NCI-H69 (cell line): Measurements from ENCODE around the gene MS4A4A.

ENCODE experiments used
- DNase-seq: peaks from one replicate; lab custom pipeline; 2025; lab: John Stamatoyannopoulos, UW

MS4A4A gene

DNA sequence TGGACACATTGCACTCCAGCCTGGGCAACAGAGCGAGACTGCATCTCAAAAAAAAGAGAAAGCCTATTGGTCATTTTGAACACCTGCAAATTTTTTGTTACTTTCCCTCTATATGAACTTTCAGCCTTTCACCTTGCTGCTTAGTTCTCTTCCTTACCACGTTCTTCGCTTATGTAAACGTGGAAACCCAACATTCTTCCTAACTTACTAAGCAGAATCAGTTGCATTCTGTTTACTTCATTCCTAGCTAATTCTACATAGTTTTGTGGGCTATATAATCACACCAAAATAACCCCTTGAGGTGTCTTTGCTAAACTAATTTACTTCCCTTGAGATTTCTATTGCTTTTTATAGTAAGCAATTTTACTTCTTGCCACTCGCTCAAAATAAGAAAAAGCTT is 23.2 kb downstream of the MS4A4A start:
- DNase-seq, result no peak

DNA sequence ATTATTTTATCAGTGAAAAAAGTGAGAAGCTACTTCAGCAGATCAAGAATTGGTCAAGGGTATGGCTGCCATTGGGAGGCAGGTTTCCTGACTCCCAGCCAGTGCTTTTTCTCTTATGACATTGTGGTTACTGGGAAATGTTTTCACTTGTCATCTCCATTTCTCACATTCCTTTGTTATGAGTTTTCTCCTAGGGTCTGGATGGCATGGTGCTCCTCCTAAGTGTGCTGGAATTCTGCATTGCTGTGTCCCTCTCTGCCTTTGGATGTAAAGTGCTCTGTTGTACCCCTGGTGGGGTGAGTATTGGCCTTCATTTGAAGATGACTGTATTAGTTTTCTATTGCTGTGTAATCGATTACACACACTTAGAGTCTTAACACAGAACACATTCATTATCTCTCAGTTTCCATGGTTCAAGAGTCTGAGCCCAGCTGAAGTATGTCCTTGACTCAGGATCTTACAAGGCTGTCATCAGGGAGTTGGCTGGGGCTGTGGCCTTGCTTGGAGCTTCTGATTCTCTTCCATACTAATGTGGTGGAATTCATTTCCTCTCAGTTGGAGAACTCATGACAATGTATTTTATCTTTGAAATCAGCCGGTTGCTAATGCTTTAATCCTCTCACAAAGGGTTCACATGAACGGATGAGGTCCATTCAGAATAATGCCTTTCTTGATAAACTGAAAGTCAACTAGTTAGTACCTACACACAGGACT is 25.6 kb downstream of the MS4A4A start:
- DNase-seq, result no peak

- no peak for DNase-seq
Observed at GRCh38 chr11:60307507-60308195, 27.2 kb downstream of the MS4A4A start.

- DNase-seq, result no peak
Observed at GRCh38 chr11:60310407-60310998, 30.0 kb downstream of the MS4A4A start.

DNA sequence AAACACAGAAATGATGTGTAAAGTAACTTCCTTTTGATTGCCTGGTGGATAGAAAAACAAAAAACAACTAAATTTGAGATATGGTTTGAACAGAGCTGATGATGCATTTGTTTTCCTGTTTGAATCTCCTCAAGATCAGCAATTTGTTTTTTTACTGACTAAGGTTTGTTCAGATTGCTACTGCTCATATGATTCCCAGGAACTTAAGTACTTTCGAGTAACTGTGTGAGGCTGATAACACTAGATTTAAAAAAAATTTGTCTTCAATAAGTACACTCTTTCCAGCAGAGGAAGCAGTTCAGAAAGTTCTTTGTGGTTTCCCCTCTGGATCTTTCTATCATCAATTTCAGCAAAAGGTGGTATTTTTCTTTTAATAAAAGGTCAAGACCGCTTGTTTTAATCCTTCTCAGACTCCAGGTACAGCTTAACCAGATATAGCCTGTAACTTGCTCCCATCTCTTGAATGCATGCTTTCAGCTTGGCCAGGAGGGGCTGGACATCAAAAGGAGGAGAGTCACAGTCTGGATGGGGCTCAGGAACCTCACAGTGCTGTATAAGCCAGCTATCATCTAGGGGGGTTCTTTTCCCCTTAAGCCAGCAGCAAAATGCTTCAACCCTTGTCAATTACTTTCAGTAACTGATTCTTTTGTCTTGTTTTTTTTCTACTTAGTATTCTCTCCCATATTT is 34.3 kb downstream of the MS4A4A start:
- no peak for DNase-seq

- DNase-seq, result no peak
Observed at GRCh38 chr11:60315871-60316270, 35.4 kb downstream of the MS4A4A start.

- DNase-seq, result no peak
Observed at GRCh38 chr11:60316317-60316716, 35.9 kb downstream of the MS4A4A start.

DNA sequence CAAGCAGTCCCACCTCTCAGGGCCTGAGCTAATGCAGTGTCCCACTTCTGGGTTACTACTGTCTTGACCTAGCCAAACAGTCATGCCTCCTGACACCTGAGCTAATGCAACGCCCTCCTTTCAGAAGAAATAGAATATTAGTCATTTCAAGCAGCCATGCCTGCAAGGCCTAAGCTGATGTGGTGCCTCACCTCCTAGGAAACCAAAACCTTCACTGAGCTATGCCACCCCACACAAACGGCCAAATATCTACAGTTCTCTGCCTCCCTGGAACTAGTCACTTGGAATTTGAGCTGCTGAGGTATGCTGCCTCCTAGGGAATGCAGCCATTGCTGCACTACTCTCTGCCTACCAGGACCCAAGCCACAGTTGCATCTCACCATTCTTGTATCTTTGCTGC is 38.3 kb downstream of the MS4A4A start:
- DNase-seq, result no peak

GRCh38 chr11:60321051-60321450 is 40.6 kb downstream of the MS4A4A start:
- no peak for DNase-seq

DNA sequence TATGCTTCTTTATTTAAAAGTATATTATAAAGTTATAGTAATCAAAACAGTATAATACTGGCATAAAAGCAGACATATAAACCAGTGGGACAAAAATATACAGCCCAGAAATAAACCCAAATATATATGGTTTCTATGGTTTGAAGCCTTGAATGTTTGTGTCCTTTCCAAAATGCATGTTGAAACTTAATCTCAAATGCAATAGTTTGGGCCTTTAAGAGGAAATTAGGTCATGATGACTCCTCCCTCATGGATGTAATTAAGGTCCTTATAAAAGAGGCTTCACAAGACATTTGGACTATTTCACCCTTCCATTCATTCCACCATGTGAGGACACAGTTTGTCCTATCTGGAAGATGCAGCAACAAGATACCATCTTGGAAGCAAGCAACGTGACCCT is 46.5 kb downstream of the MS4A4A start, which contains the start of gene MS4A6E:
TSS of gene MS4A6E (plus strand) at position 301 of the 400 bp plus-strand sequence. CDS start 7,641 bp downstream, outside the sequence.
- DNase-seq, result no peak

DNA sequence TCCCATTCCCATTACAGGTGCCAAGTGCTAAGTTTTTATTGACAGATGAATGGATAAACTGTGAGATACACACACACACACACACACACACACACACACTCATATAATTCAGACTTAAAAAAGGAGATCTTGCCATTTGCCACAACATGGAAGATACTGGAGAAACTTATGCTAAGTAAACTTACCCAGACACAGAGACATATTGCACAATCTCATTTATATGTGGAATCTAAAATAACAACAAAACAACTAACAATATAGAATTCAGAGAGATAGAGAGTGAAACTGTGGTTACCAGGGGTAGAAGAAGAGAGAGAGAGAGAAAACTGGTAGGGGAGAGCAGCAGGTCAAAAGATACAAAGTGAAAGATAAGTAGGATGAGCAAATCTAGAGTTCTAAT is 48.0 kb downstream of the MS4A4A start:
- no peak for DNase-seq

DNA sequence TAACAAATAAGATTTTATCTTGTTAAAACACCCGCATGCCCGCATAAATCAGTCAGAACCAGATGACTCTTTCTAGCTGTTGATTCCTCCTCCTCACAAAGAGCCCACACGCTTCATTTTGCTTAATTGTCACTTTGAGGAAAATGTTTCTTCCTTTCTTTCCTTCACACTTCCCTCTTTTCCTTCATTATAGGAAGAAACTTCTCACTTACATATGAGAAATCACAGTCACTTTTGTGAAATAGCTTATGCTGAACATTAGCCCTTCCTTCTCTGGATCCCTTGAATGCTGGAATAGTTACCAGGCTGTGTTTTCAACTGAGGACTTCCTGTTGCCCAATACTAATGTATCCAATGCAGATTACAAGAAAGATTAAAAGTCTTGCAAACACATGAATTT is 52.4 kb downstream of the MS4A4A start:
- no peak for DNase-seq

DNA sequence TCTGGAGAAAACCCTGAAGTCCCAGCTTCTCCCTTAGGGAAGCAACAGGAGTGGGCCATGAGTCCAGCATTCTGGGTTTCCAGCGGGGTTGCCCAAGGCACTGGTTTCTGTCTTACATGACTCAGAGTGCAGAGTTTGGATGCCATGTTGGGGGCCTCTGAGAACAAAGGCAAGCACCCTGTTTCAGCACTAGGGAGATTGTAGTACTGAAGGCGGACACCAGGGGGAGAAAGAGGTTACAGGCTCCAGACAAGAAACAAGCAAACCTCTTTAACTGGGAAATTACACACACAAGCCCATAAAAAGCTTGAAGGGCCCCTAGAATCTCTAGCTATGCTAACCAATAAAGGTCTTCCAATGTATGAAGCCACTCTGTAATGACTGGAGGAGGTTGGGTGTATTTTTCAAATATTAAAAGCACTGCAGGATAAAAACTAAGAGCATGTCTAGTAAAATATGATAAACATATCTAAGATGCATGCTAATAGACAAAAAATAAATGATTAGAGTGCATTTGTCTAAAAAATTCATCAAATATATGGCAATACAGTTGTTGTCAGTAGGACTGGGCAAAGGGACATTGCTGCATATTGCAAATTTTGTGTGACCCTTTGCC is 53.6 kb downstream of the MS4A4A start:
- peak; percentile 38 for DNase-seq

- no peak for DNase-seq
Observed at GRCh38 chr11:60336767-60337391, 56.4 kb downstream of the MS4A4A start.

DNA sequence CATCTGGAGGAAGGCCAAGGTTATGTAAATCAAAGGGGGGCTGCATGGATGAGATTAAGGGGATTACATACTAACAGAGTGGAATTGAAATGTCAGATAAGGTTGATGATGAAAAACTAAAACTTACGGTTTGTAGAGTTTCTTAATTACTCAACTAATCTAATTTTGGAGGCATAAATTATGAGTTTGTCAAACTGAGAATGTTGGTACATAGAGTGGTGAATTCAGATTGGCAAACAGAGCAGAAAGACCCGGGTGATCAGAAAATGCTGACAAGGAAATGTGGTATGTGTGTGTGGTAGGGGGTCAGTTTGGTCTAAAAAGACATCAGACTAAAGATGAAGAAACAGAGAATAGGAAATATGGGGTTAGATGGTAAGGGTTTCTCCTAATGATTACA is 57.6 kb downstream of the MS4A4A start:
- no peak for DNase-seq

GRCh38 chr11:60339356-60339755 is 58.9 kb downstream of the MS4A4A start:
- DNase-seq, result no peak

DNA sequence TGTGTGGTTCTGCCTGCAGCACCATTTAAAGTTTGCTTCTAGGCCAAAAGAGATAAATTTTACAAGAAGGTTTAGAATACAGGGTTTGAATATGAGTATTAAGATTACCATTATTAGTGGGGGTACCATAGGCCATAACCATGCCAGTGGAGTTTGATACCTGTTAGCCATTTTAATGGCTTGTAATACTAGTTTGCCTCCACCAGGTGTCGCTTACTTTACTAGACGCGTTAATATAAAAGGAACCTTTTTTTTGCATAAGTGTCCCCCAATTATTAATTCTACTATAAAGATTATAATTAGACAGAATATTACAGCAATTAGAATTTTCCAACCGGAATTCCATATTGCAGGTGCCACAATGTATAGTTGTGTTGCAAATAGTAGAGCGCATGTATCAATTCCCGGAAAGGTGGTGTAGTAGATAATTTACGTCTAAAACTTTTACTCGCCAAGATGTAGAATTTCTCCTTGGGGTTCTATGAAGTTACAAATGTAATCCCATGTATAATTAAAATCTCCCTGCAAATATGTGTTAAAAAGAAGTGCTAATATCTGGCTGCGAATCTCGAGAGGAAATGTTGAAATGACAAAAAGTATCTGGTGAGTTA is 62.7 kb downstream of the MS4A4A start:
- peak; percentile 22 for DNase-seq

DNA sequence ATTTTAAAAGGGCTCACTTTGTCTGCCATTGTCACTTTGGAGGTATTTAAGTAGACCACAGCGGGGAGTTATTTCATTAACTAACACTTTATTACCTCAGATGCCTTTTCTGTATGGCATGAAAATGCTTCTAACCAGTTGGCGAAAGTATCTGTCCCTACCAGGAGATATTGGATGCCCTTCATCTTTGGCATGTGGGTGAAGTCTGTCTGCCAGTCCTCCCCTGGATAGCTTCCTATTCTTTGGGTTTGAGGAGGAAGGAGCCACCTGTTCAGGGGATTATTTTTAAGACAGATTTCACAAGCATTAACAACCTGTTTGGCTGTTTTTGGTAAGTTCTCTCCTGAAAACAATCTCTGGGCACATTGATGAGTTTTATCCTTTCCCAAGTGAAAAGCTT is 63.7 kb downstream of the MS4A4A start:
- DNase-seq, result no peak

DNA sequence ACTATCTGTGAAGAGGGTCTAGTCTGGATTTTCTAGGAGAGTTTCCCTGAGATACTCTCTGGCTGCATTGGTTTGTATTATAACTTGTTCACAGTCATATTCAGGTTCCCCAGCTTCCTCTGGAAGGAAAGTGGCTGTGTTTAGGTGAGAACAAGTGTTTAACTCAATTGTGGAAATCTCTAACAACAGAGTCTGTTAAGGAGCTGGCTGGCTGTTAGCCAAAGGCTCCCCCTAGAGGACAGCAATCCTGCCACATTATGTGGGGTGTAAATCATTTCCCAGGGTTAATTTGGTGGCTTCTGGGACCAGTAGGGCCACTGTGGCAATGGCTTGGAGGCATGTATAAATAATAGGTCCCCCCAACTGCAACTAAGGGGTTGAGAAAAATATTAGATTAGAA is 65.0 kb downstream of the MS4A4A start:
- DNase-seq, result peak; percentile 33

DNA sequence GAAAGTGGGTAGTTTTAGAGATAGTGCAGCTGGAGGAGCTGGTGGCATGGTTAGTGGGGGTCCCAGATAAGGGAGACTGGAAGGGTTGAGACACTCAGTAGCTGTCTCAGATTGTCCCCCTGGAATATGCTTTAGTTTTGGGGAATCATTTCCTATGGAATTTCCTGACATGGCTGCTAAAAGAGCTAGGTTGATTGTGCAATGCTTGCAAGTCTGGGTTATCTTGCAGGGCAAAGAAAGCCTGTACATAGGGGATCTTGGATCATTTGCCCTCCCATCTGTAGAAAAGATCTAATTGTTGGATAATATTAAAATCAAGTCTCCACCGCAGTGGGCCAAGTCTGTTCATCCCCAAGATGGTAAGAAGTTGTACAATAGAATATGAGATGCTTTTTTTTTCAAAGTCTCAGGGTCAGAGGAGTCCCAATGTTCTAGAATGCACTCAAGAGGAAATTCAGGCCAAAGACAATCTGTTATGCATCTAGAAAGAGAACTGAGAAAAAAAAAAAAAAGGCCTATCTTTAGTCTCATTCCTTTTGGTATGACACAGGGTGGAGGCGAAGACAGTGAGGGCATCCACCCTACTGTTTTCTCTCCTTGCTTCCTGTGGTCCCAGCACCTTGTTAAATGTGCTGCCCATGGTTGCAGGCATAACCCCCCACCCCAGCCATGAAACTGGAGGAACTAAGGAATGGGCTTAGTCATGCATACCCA is 66.8 kb downstream of the MS4A4A start:
- DNase-seq, result no peak

GRCh38 chr11:60348116-60348515 is 67.7 kb downstream of the MS4A4A start:
- no peak for DNase-seq
